Right lobe of liver (tissue), 4 donors: ENCODE data around the gene SLC27A5.

Experiments
- POLR2A ChIP-seq: fragments of 450-650 bp; IDR thresholded peaks from one replicate; pipeline ENCODE4 v1.6.1; 2017; ENCODE audit warnings: antibody characterized with exemption, mild to moderate bottlenecking
- TF ChIP-seq, protein P1 (sequence below), 4 donors: fragments of 200-600 bp in 3 of 4; fragments of 450-650 bp in 1 of 4; IDR thresholded peaks; one replicate each; pipeline versions ENCODE4 v1.5.1 to v1.8.0; 2016 to 2022; ENCODE audit warnings: antibody characterized with exemption in 4 of 4, mild to moderate bottlenecking in 2 of 4
- donor health status: DM: no; HTN: no; CAD: no.
- donor health status: DM: no; HTN: no; CAD: no.
- donor health status: DM: no; HTN: yes; CAD: no.

GRCh38 chr19:58516964-58517833, 5.4 kb upstream of the SLC27A5 start:
- TF ChIP-seq, protein P1, sequence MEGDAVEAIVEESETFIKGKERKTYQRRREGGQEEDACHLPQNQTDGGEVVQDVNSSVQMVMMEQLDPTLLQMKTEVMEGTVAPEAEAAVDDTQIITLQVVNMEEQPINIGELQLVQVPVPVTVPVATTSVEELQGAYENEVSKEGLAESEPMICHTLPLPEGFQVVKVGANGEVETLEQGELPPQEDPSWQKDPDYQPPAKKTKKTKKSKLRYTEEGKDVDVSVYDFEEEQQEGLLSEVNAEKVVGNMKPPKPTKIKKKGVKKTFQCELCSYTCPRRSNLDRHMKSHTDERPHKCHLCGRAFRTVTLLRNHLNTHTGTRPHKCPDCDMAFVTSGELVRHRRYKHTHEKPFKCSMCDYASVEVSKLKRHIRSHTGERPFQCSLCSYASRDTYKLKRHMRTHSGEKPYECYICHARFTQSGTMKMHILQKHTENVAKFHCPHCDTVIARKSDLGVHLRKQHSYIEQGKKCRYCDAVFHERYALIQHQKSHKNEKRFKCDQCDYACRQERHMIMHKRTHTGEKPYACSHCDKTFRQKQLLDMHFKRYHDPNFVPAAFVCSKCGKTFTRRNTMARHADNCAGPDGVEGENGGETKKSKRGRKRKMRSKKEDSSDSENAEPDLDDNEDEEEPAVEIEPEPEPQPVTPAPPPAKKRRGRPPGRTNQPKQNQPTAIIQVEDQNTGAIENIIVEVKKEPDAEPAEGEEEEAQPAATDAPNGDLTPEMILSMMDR (IDR thresholded peaks at IDR 0.05): no peak
- TF ChIP-seq POLR2A: no peak
